ENCODE measurements around the gene CACNA2D4.

CACNA2D4 gene

GRCh38 chr12:1799051-1799881 is 119.2 kb downstream of the CACNA2D4 start:
- H3K4me3 Mint-ChIP-seq, result no peak overlapping the region
- peak overlapping the region in 1 of 2 donors; percentile 25 for H3K27ac Mint-ChIP-seq
- no peaks in the 10 kb centered on the region for H3K27me3 Mint-ChIP-seq
- peaks cover 11% of the 10 kb centered on the region for H3K4me1 Mint-ChIP-seq
- H3K9me3 Mint-ChIP-seq, result peaks cover 0 to 1% of the 10 kb centered on the region in 2 donors
- ATAC-seq (no peak), DNase-seq (no peak)

GRCh38 chr12:1798641-1799020 is 119.8 kb downstream of the CACNA2D4 start:
- Mint-ChIP-seq H3K9me3 (no peaks in the 10 kb centered on the region), H3K27me3 (no peaks in the 10 kb centered on the region), H3K4me1 (peaks cover 9% of the 10 kb centered on the region), H3K4me3 (no peak overlapping the region), H3K27ac (no peak overlapping the region)
- ATAC-seq, result no peak
- no peak for DNase-seq

- Mint-ChIP-seq H3K4me3 (peak overlapping the region; percentile 89 to 93), H3K27ac (no peak overlapping the region), H3K27me3 (no peaks in the 10 kb centered on the region), H3K9me3 (no peaks in the 10 kb centered on the region), H3K4me1 (peaks cover 9% of the 10 kb centered on the region)
- no peak for DNase-seq
- no peak for ATAC-seq
These were observed 120.3 kb downstream of the CACNA2D4 start for GRCh38 chr12:1797991-1798640.

- H3K9me3 Mint-ChIP-seq, result no peaks in the 10 kb centered on the region
- peak overlapping the region; percentile 95 to 96 for H3K27ac Mint-ChIP-seq
- no peaks in the 10 kb centered on the region for H3K27me3 Mint-ChIP-seq
- H3K4me1 Mint-ChIP-seq, result peaks cover 12% of the 10 kb centered on the region
- peak overlapping the region; percentile 89 to 93 for H3K4me3 Mint-ChIP-seq
- DNase-seq (peak; percentile 50 to 68), ATAC-seq (peak; percentile 38)
These were observed 121.2 kb downstream of the CACNA2D4 start for GRCh38 chr12:1797011-1797901.

DNA sequence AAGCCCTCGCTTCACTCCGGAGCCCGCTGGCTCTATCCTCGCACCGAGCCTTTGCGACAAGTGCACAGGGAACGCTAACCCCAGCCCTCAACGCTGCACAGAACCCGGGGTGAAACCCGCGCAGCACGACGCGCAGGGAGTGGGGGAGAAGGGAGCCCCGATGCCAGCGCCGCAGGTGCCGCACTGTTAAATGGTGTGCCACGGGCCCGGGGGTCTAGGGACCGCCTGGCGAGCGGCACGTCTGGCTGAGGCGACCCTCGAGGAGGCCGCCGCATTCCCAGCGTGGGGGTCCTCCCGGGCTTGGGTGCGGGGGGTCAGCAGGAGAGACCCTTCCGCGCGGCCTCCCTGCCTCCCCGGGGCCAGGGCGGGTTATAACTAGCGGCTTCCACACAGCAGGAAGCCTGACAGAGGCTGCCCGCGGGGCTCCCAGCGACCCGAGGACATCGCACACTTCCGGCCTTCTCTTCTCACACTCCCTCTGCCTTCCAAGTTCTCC is 121.9 kb downstream of the CACNA2D4 start:
- DNase-seq, result peak; percentile 59 to 64
- peak overlapping the region; percentile 95 to 96 for H3K27ac Mint-ChIP-seq

DNA sequence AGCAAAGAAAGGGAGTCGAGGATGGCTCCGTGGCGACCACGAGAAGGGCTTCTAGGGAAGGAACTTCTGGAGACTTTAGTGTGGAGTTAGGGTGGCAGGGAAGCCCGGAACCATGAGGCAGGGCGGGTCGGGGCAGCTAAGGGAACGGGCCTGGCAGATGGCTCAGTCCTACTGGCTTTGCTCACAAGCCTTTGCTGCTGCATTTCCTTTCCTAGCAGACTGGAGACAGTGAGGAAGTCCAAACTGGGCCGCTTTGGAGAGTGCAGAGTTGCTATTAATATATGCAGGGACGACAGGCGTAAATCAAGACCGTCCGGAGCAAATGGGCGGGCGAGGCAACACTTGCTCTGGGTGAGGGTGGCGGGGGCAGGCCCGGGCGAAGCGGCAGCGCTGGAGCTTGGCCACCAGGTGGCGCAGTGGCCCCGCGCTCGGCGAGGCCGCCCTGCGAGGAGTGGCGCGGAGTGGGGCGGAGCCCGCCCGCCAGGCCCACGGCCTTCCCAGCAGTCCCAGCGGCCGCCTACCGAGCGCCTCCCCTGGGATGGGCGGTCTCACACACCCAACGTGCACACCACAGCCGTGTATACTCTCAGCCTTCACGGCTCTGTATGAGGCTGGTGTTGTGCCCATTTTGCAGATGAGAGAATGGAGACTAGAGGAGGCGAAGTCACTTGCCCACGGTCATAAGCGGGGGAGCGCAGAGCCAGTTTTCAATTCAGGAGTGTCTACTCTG is 122.5 kb downstream of the CACNA2D4 start:
- peak; percentile 93 for ATAC-seq
- H3K27ac Mint-ChIP-seq, result peak overlapping the region; percentile 90 to 91
- DNase-seq, result peak; percentile 95 to 96
- H3K9me3 Mint-ChIP-seq, result no peaks in the 10 kb centered on the region
- H3K27me3 Mint-ChIP-seq, result no peaks in the 10 kb centered on the region
- peaks cover 25% of the 10 kb centered on the region for H3K4me1 Mint-ChIP-seq
- peak overlapping the region; percentile 91 to 93 for H3K4me3 Mint-ChIP-seq

More for the DNA sequence above, 121.9 kb downstream of the CACNA2D4 start:
- ATAC-seq, result peak; percentile 50
- Mint-ChIP-seq H3K27me3 (no peaks in the 10 kb centered on the region), H3K9me3 (no peaks in the 10 kb centered on the region), H3K4me3 (peak overlapping the region; percentile 91 to 93), H3K4me1 (peaks cover 19% of the 10 kb centered on the region)

DNA sequence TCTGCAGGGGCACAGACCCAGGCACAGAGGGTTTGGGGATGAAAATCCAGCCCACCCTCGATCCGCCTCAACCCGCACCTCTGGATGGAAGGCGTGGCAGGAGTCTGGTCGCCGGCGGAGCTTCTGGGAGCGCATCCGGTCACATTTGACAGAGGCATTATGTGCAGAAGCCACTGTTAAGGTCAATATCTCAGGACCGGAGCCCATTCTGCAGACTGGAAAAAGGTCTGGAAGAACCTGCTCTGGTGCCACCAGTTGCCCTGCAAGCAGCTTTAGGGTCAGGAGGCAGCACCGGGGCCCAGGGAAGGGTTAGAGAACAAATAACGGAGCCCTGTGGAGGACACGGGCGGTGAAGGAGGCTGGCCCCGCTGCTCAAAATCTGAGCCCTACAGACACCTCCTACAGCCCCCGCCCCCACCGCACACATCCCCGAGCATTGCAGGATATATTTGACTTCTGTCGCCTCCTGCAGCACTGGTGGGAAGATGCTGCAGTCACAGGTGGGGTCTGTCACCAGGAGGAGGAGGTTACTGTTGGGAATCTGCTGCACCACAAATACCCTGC is 123.1 kb downstream of the CACNA2D4 start:
- Mint-ChIP-seq H3K27me3 (no peaks in the 10 kb centered on the region), H3K9me3 (no peaks in the 10 kb centered on the region), H3K4me1 (peaks cover 31% of the 10 kb centered on the region), H3K4me3 (peak overlapping the region; percentile 91 to 93), H3K27ac (peak overlapping the region; percentile 90 to 91)
- DNase-seq (no peak), ATAC-seq (no peak)

- H3K27me3 Mint-ChIP-seq, result no peaks in the 10 kb centered on the region
- DNase-seq (no peak), ATAC-seq (no peak)
- H3K27ac Mint-ChIP-seq, result no peak overlapping the region
- H3K4me1 Mint-ChIP-seq, result peaks cover 31% of the 10 kb centered on the region
- H3K9me3 Mint-ChIP-seq, result no peaks in the 10 kb centered on the region
- no peak overlapping the region for H3K4me3 Mint-ChIP-seq
These were observed 123.9 kb downstream of the CACNA2D4 start for GRCh38 chr12:1794440-1795090.

GRCh38 chr12:1793426-1794210 is 124.8 kb downstream of the CACNA2D4 start:
- Mint-ChIP-seq H3K9me3 (no peaks in the 10 kb centered on the region), H3K27me3 (no peaks in the 10 kb centered on the region), H3K27ac (peak overlapping the region in 1 of 2 donors; percentile 76), H3K4me3 (no peak overlapping the region), H3K4me1 (peaks cover 31% of the 10 kb centered on the region)
- no peak for ATAC-seq
- DNase-seq, result no peak

- Mint-ChIP-seq H3K27ac (no peak overlapping the region), H3K27me3 (no peaks in the 10 kb centered on the region), H3K4me1 (peaks cover 31% of the 10 kb centered on the region), H3K4me3 (no peak overlapping the region), H3K9me3 (no peaks in the 10 kb centered on the region)
- no peak for DNase-seq
- no peak for ATAC-seq
These were observed 126.0 kb downstream of the CACNA2D4 start for GRCh38 chr12:1792406-1792805.

GRCh38 chr12:1791104-1791841 is 127.2 kb downstream of the CACNA2D4 start:
- Mint-ChIP-seq H3K4me3 (peak overlapping the region; percentile 21 to 48), H3K27me3 (no peaks in the 10 kb centered on the region), H3K9me3 (no peaks in the 10 kb centered on the region), H3K27ac (no peak overlapping the region), H3K4me1 (peaks cover 31% of the 10 kb centered on the region)
- DNase-seq (peak; percentile 47 to 69), ATAC-seq (peak; percentile 45)

DNA sequence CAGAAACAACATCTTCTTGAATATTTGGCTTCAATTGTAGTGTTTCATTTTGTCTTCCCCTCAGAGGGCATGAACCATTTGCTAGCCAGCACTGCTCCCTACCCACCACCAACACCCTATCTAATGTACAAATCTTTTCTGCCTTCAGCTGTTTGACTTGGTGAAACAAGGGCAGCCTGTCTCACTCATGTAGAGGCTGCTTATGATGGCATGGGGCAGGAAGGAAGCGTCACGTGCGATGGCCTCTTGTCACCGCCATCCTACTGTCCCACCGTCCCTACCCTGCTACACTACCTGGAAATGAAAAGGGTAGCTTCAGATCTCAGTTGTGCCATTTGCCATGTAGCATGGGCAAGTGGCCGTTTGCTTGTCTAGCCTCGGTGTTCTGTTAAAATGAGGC is 128.0 kb downstream of the CACNA2D4 start:
- DNase-seq, result no peak
- no peak overlapping the region for H3K27ac Mint-ChIP-seq
- no peaks in the 10 kb centered on the region for H3K9me3 Mint-ChIP-seq
- peaks cover 25% of the 10 kb centered on the region for H3K4me1 Mint-ChIP-seq
- H3K4me3 Mint-ChIP-seq, result no peak overlapping the region
- H3K27me3 Mint-ChIP-seq, result no peaks in the 10 kb centered on the region
- no peak for ATAC-seq

DNA sequence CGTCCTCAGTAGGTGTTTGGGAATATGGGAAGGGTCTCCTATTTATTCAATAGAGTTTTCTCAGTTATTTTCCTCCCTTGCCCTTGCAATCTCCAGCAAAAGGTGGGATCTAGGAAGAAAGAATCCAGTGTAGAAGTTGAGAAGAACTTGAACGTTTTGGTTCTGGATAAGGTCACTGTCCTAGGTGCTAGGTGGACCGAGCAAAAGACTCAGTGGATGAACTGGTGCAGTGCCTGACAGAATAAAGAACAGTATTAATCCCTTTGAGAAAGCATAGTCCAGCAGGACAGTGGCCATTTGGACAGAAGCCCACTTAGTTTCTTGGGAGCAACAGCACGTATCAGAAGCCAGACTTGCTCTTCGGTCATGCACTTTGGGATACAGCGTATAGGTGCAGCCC is 130.7 kb downstream of the CACNA2D4 start:
- H3K27ac Mint-ChIP-seq, result no peak overlapping the region
- no peak overlapping the region for H3K4me3 Mint-ChIP-seq
- ATAC-seq, result no peak
- H3K9me3 Mint-ChIP-seq, result no peaks in the 10 kb centered on the region
- H3K27me3 Mint-ChIP-seq, result no peaks in the 10 kb centered on the region
- no peak for DNase-seq
- H3K4me1 Mint-ChIP-seq, result peaks cover 23% of the 10 kb centered on the region

Measured in stimulated activated naive CD8-positive, alpha-beta T cell treated with anti-CD3 and anti-CD28 coated beads, Interleukin-15, amount 100 ng/mL, for 72 hours (primary cell).